HL-60/S4 treated with phorbol 12-myristate 13-acetate at 8.2 ng/mL for 4 days and 3 days (cell line): ENCODE results near the gene DYDC1.
"Not testable (repeated sequence)": the region's sequence is repeated elsewhere in the genome, so short reads cannot be mapped to it uniquely, and the experiment has no call there.

Experiments
- in situ Hi-C: fragments of 300-500 bp; cut with MboI; formaldehyde crosslinking; loops from 2 replicates; pipeline ENCODE4 v1.15.0; 2022; ENCODE audit warnings: low sequenced_read_pairs

The DYDC1 gene

GRCh38 chr10:80344912-80345311 lies 11.6 kb downstream of the DYDC1 start:
- in situ Hi-C loops = no loop called here

GRCh38 chr10:80344276-80344675 lies 12.3 kb downstream of the DYDC1 start:
- in situ Hi-C loops = no loop called here

GRCh38 chr10:80333983-80334382 lies 22.6 kb downstream of the DYDC1 start:
- in situ Hi-C loops = no loop called here

GRCh38 chr10:80324891-80325364 lies 31.6 kb downstream of the DYDC1 start:
- in situ Hi-C loops = no loop called here

GRCh38 chr10:80324086-80324485 lies 32.5 kb downstream of the DYDC1 start:
- in situ Hi-C loops = no loop called here

- in situ Hi-C loops = no loop called here
These were observed 33.2 kb downstream of the DYDC1 start for GRCh38 chr10:80323311-80323710.

- in situ Hi-C loops = no loop called here
These were observed 33.8 kb downstream of the DYDC1 start for GRCh38 chr10:80322711-80323110.

GRCh38 chr10:80322158-80322557 lies 34.4 kb downstream of the DYDC1 start:
- in situ Hi-C loops = no loop called here

GRCh38 chr10:80321183-80321582 lies 35.4 kb downstream of the DYDC1 start:
- in situ Hi-C loops = no loop called here

- in situ Hi-C loops = no loop called here
These were observed 36.2 kb downstream of the DYDC1 start for GRCh38 chr10:80320377-80320776.

- in situ Hi-C loops = no loop called here
These were observed 36.7 kb downstream of the DYDC1 start for GRCh38 chr10:80319725-80320290.

GRCh38 chr10:80319318-80319717 lies 37.2 kb downstream of the DYDC1 start:
- in situ Hi-C loops = no loop called here

- in situ Hi-C loops = no loop called here
These were observed 37.8 kb downstream of the DYDC1 start for GRCh38 chr10:80318742-80319141.

- in situ Hi-C loops = no loop called here
These were observed 41.2 kb downstream of the DYDC1 start for GRCh38 chr10:80315391-80315790.

- in situ Hi-C loops = no loop called here
These were observed 43.0 kb downstream of the DYDC1 start for GRCh38 chr10:80313523-80313922.

GRCh38 chr10:80305989-80306388 lies 50.6 kb downstream of the DYDC1 start:
- in situ Hi-C loops = not testable (repeated sequence)

GRCh38 chr10:80296942-80297341 lies 59.6 kb downstream of the DYDC1 start:
- in situ Hi-C loops = no loop called here

GRCh38 chr10:80292607-80293239 lies 63.8 kb downstream of the DYDC1 start:
- in situ Hi-C loops = no loop called here

- in situ Hi-C loops = no loop called here
These were observed 65.9 kb downstream of the DYDC1 start for GRCh38 chr10:80290474-80291220.

GRCh38 chr10:80289451-80290287 lies 66.9 kb downstream of the DYDC1 start, which contains the start of gene MAT1A:
MAT1A (minus strand) TSS chr10:80289658; CDS start chr10:80289423, 235 bp downstream.
- in situ Hi-C loops = no loop called here

- in situ Hi-C loops = no loop called here
These were observed 67.7 kb downstream of the DYDC1 start for GRCh38 chr10:80288849-80289248.
